Hematopoietic multipotent progenitor cell treated with erythropoietin and hydrocortisone succinate and interleukin-3 and kit ligand, for 6 days (in vitro differentiated cells): ENCODE data around the gene CHMP1A.
A peak's percentile ranks its signal among the peaks of the same experiment; 100 is the strongest.
"Not testable (repeated sequence)": the region's sequence is repeated elsewhere in the genome, so short reads cannot be mapped to it uniquely, and the experiment has no call there.

Experiments
- DNase-seq: peaks from one replicate; pipeline ENCODE4 v3.0.0-alpha.2; 2015

The CHMP1A gene

GRCh38 chr16:89656435-89657121 lies 930 bp downstream of the CHMP1A start:
- DNase-seq: no peak

- no peak for DNase-seq
Observed at GRCh38 chr16:89655062-89655643, 2.4 kb downstream of the CHMP1A start.

GRCh38 chr16:89653656-89654295 lies 3.7 kb downstream of the CHMP1A start:
- DNase-seq: no peak

GRCh38 chr16:89651584-89651983 lies 5.9 kb downstream of the CHMP1A start:
- no peak for DNase-seq

GRCh38 chr16:89646906-89647305 lies 10.6 kb downstream of the CHMP1A start:
- DNase-seq: no peak

- DNase-seq: no peak
Observed at GRCh38 chr16:89646270-89646669, 11.2 kb downstream of the CHMP1A start.

GRCh38 chr16:89645122-89645521 lies 12.4 kb downstream of the CHMP1A start:
- DNase-seq: no peak

- peak; percentile 53 for DNase-seq
Observed at GRCh38 chr16:89643769-89644300, 13.7 kb downstream of the CHMP1A start.

- DNase-seq: no peak
Observed at GRCh38 chr16:89642574-89642973, 14.9 kb downstream of the CHMP1A start.

GRCh38 chr16:89641458-89642119 lies 15.9 kb downstream of the CHMP1A start:
- DNase-seq: no peak

- DNase-seq: no peak
Observed at GRCh38 chr16:89639385-89639784, 18.1 kb downstream of the CHMP1A start.

GRCh38 chr16:89638455-89638854 lies 19.1 kb downstream of the CHMP1A start:
- no peak for DNase-seq

- DNase-seq: no peak
Observed at GRCh38 chr16:89637379-89637778, 20.1 kb downstream of the CHMP1A start.

GRCh38 chr16:89636663-89637062 lies 20.8 kb downstream of the CHMP1A start:
- no peak for DNase-seq

- not testable (repeated sequence) for DNase-seq
Observed at GRCh38 chr16:89634463-89635385, 22.8 kb downstream of the CHMP1A start.

GRCh38 chr16:89633064-89633631 lies 24.4 kb downstream of the CHMP1A start:
- DNase-seq: no peak

- DNase-seq: no peak
Observed at GRCh38 chr16:89629827-89630610, 27.5 kb downstream of the CHMP1A start.

- no peak for DNase-seq
Observed at GRCh38 chr16:89624777-89625761, 32.4 kb downstream of the CHMP1A start.

GRCh38 chr16:89623511-89624261 lies 33.8 kb downstream of the CHMP1A start:
- DNase-seq: no peak
